Suppressor macrophage (primary cell): ENCODE results near the gene TSPAN8.
"Not testable (repeated sequence)": the region's sequence is repeated elsewhere in the genome, so short reads cannot be mapped to it uniquely, and the experiment has no call there.

ENCODE experiments used
- DNase-seq, 4 experiments: peaks; one replicate each; pipeline ENCODE4 v3.0.0-alpha.2; 2020 to 2022

The TSPAN8 gene

DNA sequence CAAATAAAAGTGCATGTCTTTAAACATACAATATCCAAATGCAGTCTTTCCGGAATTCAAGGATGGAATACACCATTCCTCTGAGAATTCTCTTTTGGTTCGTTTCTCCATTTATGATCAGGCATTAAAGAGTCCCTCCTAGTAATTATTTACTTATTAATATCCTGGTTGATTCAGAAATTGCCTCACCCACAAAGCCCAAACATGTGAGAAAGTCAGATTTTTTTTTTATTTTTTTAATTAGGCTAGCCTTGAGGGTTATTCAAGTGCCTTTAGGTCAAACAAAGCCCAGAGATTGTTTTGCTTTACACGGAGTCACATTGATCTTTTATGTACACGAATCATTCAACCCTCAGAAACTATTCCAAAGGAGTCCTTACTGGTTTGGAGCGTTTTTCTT lies 6.4 kb upstream of the TSPAN8 start:
- DNase-seq: no peak

DNA sequence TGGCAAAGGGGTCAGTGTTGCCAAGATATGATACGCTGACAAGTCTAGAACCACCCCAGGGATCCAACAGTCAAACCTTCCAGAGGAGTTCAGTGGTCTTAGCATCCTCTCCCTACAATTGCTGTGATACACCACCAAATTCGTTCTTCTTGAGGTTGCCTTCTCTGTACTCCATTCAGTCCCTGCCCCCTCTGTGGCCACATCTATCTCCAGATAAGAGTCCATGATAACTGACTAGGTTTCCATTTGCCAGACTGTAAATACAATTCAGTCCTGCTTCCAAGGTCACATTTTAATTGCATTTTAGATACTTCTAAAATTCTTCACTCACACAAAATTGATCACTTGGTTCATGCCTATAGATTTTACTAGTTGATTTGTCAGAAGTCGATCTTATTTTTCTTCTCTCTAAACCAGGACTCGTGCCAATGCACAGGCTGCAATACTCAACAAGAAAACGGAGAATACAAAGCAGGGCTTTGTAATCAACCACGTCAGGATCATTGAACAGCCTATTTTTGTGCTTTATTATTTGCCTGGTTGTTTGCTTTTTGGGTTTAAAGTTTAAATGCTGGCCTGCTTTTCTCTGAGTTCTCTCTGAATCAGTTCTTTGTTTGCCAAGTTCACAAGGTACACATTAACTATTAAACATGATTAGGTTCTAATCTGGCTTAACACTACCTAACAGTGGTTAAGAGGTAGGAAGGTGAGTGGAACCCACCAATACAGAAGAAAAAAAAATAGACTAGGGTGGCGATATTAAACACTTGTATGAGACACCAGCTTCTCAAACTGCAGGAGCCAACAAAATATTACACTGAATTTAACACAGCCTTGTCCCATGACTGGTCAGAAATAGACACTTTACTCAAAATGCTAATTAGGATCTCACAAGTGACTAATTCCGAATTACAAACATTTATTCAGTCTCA lies 5.3 kb upstream of the TSPAN8 start:
- no peak for DNase-seq

DNA sequence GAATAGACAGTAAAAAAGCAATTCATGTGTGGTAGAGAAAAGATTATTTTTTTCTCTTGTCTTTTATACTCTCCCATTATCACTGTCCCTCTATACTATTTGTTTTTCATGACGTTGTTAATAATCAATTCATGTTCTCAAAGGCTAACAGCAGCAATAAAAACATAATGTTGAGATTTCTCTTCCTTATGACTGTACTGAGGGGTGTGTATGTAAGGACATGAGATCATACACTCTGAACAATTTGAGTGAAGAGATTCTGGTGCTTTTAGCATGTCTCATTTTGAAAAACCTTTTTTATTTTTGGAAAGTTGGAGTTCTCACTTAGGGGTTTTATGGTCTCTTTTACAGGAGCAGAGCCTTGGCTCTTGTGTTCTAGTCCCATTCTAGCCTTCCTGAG lies 3.8 kb upstream of the TSPAN8 start:
- no peak for DNase-seq

DNA sequence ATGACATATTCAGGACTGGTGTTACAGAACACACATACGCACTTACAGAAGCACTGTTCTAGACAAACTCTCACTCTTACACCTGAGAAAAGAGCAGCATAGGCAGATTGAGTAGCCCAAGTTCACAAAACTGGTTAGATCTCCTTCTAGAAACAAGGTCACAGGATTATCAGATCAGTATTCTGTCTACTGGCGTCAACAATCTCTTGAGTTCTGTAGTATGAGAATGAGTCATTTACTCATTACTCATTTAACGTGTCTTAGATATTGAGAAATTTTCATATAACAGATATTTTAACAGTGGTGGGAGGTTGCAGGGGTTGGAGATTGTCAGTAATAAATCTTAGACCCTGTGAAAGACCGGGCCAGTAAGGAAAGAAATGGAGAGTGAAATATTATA lies 2.8 kb upstream of the TSPAN8 start:
- no peak for DNase-seq

DNA sequence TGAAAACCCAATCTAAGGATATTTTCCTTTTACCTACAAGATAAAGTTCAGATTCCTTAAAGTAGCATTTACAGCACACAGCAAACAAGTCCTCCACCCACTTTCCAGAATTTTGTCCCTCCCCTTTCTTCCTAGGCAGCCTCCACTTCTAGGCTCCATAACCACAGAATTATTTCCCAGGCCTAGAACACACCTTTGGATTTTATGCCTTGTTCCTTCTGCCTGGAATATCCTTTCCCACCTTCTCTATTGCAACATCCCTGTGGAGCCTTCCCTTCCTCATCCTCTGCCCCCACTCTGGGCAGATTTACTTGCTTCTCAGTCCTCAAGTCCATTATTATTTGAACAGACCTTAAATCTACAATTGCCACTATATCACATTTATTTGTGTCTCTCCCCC lies 2.1 kb upstream of the TSPAN8 start:
- no peak for DNase-seq

DNA sequence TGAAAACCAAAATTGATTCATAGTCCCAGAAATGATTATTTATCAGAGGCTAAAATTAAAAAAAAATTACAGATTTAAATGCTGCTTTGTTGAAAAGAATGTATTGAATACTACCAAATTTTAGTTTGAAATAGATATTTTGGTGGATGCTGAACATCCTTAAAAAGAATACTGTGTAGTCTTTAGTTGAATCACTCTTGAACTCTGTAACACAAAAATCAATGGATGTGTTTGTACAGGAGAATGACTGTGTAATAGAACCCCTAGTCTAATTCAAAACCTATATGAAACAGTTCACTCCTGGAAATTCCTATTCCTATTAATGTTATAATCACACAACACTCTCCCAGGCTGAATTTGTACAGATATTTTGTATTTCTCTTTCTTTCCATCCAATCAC lies 1.5 kb upstream of the TSPAN8 start:
- DNase-seq: no peak

DNA sequence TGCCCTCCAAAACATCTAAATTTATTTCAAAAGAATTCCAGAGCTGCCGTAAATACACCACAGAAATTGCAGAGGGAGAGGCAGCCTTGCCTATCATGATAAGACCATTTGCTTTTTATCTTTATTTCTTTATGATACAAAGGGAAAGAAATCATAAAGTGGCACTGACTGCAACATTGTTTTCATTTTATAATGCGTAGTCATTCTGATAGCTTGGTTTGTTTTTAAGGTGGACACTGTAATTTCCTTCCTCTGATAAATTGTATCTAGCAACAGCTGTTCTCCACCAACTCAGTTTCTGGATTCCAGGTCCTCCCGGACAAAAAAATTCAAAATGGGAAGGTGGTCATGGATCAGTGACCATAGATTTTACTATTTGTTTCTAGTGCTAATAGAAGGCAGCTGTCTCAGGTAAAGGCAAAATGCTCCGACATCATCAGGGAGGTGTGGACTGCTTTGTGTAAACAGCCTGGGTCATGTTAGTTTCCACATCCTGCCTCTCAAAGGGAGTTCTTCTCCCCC lies 623 bp upstream of the TSPAN8 start:
- DNase-seq: no peak

DNA sequence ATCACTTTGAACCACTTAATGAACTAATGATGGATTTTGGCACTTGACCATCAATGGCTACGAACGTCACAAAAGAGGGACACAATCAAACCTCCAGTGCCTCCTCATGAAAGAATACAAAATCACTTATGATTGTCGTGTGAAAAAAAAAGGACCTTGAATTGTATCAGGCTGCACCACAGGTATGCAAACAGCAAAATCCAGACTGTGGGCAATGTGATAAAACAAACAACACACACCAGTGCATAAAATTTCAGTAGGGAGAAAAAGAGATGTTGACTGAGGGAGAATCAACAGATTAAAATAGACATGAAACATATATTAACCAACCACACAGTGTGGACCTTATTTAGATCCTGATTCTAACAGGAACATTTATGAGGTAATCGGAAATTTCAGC lies 2.6 kb downstream of the TSPAN8 start:
- no peak for DNase-seq

DNA sequence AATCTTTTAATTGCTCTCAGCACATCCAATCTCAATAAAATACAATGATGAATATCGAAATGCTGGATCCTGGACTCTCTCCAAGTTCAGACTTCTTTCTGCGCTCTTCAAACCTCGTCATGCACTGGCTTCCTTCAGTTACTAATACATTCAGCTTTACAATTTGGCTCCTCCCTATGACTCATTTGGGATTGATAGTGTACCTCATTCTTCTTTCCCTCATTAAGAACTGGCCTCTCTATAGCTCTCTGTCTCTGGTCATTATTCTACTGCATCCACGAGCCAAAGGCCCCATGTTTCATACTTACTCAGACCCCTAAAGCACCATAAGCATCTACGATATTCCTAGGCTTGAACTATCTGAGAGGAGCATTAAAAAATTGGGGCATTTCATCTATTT lies 4.9 kb downstream of the TSPAN8 start:
- DNase-seq: no peak

DNA sequence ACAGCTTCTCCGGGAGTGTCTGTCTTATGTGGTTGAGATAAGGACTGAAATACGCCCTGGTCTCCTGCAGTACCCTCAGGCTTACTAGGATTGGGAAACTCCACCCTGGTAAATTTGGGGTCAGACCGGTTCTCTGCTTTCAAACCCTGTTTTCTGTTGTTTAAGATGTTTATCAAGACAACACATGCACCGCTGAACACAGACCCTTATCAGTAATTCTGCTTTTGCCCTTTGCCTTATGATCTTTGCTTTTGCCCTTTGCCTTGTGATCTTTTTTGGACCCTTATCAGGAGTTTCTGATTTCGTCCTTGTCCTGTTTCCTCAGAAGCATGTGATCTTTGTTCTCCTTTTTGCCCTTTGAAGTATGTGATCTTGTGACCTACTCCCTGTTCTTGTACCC lies 7.8 kb downstream of the TSPAN8 start:
- DNase-seq: not testable (repeated sequence)

DNA sequence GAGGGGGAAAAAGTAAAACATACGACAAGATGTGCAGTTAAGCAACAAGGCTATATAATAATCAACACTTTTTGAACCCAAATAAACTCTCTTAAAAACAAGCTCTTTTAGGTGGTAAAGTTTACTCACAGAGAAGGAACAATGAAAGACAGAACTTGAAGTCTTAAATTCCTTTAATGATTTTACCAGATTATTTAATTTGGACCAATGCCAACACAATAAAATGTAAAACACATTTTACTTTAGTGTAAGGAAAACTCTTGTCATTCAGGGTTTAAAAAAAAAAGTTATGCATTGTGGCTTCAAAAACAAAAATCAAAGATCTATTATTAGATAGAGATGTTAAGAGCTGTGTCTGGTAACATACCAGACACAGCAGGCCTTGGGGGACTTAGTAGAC lies 13.1 kb downstream of the TSPAN8 start:
- no peak for DNase-seq

DNA sequence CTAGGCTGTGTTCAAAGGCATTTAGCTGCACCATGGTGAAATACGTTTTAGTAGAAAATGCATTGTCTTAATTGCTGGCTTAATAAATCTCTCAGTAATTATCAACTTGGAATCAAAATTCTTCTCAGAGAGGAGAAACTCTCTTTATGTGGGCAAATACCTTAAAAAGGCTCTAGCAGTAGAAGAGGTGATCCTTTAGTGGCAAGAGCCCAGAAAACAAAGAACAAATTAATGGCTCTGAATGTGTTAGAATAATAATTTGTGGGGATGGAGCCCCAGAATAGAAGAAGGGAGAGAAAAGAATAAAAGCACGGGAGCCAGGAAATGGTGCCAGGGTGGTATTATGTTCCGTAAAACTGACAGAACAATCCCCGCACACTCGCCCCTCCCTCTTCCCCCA lies 14.8 kb downstream of the TSPAN8 start:
- no peak for DNase-seq

DNA sequence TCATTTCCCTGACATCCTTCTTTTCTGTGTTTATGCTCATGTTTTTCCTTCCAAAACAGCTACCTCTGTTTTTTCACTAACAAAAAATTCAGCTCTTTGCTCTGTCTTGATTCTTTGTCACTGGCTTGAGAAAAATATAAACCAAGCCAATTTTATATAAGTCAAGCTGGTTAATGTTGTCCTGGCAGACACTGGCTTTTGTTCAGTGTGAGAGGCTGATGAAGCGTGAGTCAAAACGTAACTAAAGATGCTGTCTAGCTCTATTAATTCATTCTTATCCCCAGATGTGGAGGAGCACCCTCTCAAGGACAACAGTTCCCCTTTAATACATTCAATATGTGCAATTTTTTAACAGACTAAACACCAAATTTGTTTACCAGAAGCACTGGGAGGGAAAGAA lies 15.8 kb downstream of the TSPAN8 start:
- DNase-seq: no peak

DNA sequence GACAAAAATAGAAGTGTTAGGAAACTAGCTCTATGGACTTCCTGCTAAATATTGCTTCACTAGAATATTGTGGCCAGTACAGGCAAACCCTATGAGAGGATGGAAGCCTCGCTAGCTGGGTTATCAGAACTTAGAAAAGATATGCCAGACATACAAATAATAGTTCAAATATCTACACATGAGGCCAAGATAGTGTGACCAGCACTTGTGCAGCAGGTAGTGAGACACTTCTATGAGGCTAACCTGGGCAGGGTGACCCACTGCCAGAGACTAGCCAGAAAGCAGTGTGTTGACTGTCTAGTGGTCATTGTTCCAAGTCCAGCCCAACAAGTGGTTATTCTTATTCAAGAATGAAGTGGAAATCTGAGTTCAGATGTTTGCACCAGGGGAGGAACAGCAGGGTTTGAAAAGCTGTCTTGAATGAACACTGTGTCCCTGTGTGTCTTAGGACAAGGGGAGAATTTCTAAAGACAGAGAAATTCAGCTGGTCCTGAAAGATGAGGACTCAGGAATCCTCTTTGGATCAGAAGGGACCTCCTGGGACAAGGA lies 16.3 kb downstream of the TSPAN8 start:
- no peak for DNase-seq

DNA sequence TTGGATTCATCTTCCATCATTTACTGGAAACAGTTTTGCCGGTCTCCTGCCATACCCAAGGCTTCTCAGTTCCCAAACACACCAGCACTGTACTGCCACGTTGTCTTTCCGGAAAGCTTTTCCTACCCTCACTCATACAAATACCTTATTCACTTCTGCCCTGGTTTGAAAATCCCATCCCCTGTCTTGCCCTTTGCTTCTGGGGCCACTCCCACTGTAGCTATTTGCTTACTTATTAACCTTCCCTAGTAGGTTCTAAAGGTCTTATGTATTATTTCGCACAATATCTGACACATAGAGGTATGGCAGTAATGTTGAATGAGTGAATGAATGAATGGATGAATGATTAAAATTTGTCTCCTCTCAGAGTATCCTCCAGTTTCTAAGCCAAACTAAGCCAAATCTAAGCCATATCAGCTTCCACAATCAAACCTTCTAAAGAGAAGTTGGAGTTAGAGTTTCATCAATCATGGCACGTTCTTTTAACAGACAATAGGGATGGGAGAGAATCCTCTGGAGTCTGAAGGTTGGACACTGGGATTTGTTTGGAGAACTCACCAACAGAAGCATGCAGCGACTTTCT lies 18.6 kb downstream of the TSPAN8 start:
- no peak for DNase-seq

DNA sequence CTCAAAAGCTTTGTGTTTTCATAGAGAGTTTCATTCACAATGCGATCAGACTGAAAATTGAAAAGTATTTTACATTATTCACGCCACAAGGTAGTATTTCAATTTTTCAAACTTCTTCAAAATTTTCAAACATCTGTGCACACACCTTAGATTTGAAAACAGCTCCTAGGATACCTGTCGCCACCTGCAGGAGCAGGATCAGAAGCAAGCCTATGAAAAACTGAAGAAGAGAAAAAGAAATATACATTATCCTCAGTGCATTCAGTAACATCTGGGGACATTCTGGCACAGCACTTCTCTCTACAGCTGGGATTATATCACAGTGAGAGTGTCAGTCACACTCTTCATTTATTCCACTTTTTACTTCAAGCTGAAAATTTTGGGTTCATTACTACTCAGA lies 19.8 kb downstream of the TSPAN8 start:
- no peak for DNase-seq

DNA sequence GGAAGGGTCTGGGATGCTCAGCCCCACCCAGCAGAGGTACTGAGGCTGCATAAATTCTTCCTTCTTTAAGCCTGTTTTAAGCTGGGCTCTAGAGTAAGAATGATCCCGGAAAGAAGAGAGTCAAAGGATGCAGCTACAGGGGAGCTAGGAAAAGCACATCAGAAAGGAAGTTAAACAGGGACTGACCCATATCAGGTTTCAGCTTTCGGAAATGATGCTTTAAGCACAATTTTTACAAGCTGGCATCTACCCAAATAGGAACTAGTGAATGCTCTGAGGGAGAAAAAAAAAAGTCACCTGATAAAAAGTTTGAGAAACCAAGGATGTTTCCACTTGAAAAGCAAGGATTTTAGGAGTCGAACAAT lies 22.0 kb downstream of the TSPAN8 start:
- DNase-seq: no peak

DNA sequence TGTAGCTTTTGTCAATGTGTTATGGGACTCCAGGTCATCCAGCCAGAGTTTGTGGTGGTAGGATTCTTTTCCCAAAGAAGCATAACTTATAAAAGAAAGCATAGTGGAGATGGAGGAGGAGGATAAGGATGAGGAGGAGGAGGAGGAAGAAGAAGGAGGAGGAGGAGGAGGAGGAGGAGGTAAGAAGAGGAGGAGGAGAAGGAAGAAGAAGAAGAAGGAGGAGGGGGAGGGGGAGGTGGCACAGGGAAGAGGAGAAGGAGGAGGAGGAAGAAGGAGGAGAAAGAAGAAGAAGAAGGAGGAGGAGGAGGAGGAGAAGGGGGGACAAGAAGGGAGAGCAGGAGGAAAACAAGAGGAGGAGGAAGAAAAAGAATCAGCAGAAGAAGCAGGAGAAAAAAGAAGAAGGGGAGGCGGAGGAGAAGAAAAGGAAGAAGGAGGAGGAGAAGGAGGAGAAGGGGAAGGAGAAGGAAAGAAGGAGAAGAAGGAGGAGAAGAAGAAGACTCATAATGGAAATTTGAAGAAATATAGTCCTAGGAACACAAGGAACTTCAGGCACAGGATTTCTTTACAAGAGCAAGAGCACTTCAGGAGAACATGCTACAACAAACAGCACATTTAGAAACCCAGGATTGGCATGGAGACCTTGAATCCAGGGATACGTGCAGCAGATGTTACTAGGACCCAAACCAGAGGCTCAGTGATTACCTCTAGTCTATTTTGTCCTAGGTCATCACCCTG lies 22.6 kb downstream of the TSPAN8 start:
- no peak for DNase-seq

DNA sequence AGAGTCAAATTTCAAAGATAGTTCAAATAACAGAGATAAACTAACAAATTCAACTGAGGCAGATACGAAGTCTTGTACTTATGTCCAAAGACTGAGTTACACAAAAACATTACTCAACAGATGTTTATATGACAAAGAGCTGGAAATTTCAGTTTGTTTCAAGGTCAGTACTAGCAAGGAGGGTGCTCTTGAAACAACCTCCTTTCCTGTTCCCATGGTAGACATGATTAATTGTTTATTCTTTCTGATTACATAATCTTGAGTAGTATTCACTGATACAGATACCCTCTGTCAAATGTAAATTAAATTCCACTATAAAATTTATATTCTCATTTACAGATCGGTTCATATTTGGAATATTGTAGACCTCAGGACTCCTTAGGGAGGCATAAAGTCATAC lies 23.4 kb downstream of the TSPAN8 start:
- no peak for DNase-seq

DNA sequence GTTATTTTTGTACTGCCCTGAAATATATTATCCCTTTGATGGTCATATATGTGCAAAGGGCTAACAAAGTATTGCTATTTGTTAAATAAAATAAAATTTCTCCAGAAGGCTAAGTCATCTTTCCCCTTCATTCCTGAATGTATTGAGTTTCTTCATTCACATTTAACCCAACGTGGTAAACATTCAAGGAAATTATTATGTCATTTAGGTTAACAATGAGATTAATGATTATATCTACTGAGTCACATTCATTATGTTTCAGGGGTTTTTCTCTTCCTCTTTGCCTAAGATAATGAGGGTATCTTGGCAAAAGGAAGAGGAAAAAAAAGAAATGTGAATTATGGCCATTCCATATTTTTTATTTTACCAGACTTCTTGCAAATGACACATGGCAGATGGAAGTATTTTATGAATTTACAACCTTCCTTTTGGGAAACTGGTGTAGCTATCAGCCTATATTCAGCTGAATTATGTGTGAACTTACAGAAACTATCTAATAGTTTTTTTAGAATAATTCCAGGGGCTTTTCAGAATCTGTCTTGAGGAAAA lies 27.2 kb downstream of the TSPAN8 start:
- no peak for DNase-seq

DNA sequence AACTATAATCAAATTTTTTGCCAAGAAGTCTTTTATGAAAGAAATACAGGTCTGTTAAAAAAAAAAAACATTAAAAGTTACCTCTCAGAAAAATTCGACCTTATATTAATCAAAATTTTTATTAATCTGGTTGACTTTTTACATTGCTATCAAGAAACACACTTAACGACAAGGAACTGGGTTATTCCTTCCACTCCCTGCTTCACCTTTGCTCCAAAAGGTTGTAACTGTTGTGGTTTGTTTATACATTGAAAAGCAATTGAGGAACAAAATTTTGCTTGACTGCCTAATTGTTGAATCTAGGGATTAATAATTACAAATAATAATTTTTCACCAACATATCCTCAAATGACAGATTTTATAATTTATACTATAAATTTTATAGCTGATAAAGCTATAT lies 28.4 kb downstream of the TSPAN8 start:
- DNase-seq: no peak

DNA sequence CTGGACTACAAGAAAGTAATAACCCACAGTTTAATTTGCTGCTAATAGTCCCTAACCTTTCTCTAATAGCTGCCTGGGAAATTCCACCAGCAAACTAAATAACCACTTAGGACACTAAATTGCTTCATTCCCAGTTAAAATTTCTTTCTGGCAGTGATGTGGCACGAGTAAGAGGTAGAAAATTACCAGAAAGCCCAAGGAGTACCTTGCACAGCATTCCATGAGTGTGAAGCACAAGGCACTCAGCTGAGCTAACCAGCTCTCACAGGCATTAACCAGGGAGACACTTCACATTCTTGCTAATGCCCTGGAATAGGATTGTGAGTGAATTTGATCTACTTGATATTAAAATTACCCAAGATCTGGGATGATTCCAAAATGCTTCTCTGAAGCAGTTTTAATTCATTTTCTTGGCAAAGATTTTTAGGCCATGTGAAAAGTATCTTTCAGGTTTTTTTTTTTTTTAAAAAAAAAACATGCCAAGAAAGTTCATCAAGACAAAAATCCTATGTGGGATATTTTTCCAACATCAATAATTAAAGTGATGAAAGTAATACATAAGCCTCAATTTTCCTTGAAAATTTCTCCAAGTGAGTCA lies 29.5 kb downstream of the TSPAN8 start:
- DNase-seq: no peak

DNA sequence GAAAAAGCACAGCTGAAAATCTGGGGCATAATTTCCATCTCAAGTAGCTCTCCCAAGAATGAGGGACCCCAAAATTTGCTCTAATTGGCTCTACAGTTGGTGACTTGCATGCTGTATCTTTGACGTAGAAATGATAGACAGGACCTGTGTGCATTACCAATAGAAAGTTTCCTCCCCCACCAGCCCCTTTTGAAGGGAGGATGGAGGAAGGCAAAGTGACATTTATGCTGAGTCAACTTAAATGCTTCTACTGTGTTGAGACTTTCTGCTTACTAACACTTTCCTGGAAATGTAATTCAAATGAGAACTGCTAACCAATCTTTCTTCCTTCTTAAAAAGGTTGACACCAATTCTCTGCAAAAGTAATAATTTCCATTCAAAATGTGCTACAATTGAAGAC lies 31.9 kb downstream of the TSPAN8 start:
- no peak for DNase-seq
